ENCODE results near the gene OR5M3. TPM values are rescaled to one million over a fixed set of nuclear protein-coding genes. Genes with fewer than 3 reads are reported as not detected.

The OR5M3 gene
- total RNA-seq, 1 experiment from 2014 or later: not detected

DNA sequence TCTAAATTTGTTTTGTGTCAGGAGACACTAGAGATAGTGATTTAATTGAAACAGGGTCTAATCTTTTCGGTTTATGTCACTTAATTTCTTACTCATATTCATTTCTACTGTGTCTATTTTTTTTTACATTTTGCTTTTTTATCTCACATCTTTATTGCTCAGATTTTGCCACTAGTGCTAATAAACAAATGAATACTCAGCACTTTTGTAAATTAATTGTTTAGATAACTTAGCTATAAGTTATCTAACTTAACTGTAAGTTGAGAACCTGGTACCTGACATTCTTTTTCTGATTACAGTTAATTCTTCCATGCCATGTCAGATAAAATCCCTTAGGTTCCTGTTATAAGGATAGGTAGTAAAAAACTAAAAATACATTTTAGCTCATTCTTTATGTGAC is 40.1 kb upstream of the OR5M3 start:
- CTCF ChIA-PET: no interaction called here
- H3K27me3 ChIP-seq (ENCODE audit: control insufficient read depth, insufficient read depth, low read length): no peaks in the 10 kb centered on the region
- H3K9me3 ChIP-seq (ENCODE audit: control insufficient read depth, insufficient read depth, low read depth, low read length): no peaks in the 10 kb centered on the region
- no peaks in the 10 kb centered on the region for H3K4me1 ChIP-seq (ENCODE audit: control insufficient read depth, insufficient read depth, low read length)
- BruUV-seq (replicated peaks): no TSS peak
- ATAC-seq (no peak), DNase-seq (ENCODE audit: low read depth, low spot score) (no peak)
- intact Hi-C loops (cut with micrococcal nuclease; ENCODE audit: unreplicated experiment) (no loop called here), in situ Hi-C loops (cut with HindIII; ENCODE audit: low pct_unique_long_range_greater_than_20kb, low sequenced_read_pairs) (no loop called here)
- no peaks in the 10 kb centered on the region for H3K36me3 ChIP-seq (ENCODE audit: control insufficient read depth, insufficient read depth, low read length)
- TF ChIP-seq SIN3A (IDR thresholded peaks at IDR 0.05; ENCODE audit: borderline replicate concordance, insufficient read depth, low read depth, low read length) (no peak), POLR2AphosphoS5 (IDR thresholded peaks at IDR 0.05; ENCODE audit: low read depth, low read length) (no peak), REST (IDR thresholded peaks at IDR 0.05; ENCODE audit: insufficient read depth in 1 of 2, low read depth in 2 of 2, low read length in 1 of 2) (no peak), TCF7L2 (IDR thresholded peaks at IDR 0.05; ENCODE audit: low read depth, low read length) (no peak)
- TF ChIP-seq, protein P1, sequence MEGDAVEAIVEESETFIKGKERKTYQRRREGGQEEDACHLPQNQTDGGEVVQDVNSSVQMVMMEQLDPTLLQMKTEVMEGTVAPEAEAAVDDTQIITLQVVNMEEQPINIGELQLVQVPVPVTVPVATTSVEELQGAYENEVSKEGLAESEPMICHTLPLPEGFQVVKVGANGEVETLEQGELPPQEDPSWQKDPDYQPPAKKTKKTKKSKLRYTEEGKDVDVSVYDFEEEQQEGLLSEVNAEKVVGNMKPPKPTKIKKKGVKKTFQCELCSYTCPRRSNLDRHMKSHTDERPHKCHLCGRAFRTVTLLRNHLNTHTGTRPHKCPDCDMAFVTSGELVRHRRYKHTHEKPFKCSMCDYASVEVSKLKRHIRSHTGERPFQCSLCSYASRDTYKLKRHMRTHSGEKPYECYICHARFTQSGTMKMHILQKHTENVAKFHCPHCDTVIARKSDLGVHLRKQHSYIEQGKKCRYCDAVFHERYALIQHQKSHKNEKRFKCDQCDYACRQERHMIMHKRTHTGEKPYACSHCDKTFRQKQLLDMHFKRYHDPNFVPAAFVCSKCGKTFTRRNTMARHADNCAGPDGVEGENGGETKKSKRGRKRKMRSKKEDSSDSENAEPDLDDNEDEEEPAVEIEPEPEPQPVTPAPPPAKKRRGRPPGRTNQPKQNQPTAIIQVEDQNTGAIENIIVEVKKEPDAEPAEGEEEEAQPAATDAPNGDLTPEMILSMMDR (IDR thresholded peaks at IDR 0.05): no peak
- H3K4me3 ChIP-seq (ENCODE audit: low read depth in 2 of 2, low read length in 2 of 2): no peak overlapping the region
- no peak overlapping the region for H3K27ac ChIP-seq (ENCODE audit: low read length)
- POLR2A ChIA-PET: no interaction called here

DNA sequence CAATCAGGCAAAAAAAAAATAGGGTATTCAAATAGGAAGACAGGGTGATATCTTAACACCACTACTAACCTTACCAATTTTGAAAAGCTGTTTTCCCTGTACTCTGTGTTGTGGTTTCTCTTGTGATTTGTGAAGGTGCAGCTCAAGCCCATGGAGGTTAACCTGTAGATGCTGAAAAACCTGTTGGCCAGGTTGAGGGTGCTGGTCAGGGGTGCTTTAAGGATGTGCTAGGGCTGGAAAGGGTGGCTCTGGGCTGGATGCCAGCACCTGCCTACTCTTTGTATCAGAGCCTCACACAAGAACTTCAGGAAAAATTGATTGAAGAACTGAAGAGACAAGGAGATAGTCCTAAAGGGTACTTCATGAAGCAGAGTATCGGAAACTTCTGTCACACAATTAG is 36.3 kb upstream of the OR5M3 start:
- in situ Hi-C loops (cut with HindIII; ENCODE audit: low pct_unique_long_range_greater_than_20kb, low sequenced_read_pairs): no loop called here

More for the DNA sequence above, 36.3 kb upstream of the OR5M3 start:
- DNase-seq (ENCODE audit: low read depth, low spot score) (no peak), ATAC-seq (no peak)
- Histone ChIP-seq H3K4me1 (ENCODE audit: control insufficient read depth, insufficient read depth, low read length) (no peaks in the 10 kb centered on the region), H3K9me3 (ENCODE audit: control insufficient read depth, insufficient read depth, low read depth, low read length) (no peaks in the 10 kb centered on the region), H3K27me3 (ENCODE audit: control insufficient read depth, insufficient read depth, low read length) (no peaks in the 10 kb centered on the region), H3K27ac (ENCODE audit: low read length) (no peak overlapping the region), H3K4me3 (ENCODE audit: low read depth in 2 of 2, low read length in 2 of 2) (no peak overlapping the region), H3K36me3 (ENCODE audit: control insufficient read depth, insufficient read depth, low read length) (no peaks in the 10 kb centered on the region)
- TF ChIP-seq TCF7L2 (IDR thresholded peaks at IDR 0.05; ENCODE audit: low read depth, low read length): no peak
- TF ChIP-seq, protein P1 (IDR thresholded peaks at IDR 0.05): no peak
- no peak for TF ChIP-seq SIN3A (IDR thresholded peaks at IDR 0.05; ENCODE audit: borderline replicate concordance, insufficient read depth, low read depth, low read length)
- no peak for TF ChIP-seq REST (IDR thresholded peaks at IDR 0.05; ENCODE audit: insufficient read depth in 1 of 2, low read depth in 2 of 2, low read length in 1 of 2)
- ChIA-PET CTCF (no interaction called here), POLR2A (no interaction called here)
- intact Hi-C loops (cut with micrococcal nuclease; ENCODE audit: unreplicated experiment): no loop called here
- BruUV-seq (replicated peaks): no TSS peak
